Measurements from ENCODE around the gene AFAP1.

The AFAP1 gene

DNA sequence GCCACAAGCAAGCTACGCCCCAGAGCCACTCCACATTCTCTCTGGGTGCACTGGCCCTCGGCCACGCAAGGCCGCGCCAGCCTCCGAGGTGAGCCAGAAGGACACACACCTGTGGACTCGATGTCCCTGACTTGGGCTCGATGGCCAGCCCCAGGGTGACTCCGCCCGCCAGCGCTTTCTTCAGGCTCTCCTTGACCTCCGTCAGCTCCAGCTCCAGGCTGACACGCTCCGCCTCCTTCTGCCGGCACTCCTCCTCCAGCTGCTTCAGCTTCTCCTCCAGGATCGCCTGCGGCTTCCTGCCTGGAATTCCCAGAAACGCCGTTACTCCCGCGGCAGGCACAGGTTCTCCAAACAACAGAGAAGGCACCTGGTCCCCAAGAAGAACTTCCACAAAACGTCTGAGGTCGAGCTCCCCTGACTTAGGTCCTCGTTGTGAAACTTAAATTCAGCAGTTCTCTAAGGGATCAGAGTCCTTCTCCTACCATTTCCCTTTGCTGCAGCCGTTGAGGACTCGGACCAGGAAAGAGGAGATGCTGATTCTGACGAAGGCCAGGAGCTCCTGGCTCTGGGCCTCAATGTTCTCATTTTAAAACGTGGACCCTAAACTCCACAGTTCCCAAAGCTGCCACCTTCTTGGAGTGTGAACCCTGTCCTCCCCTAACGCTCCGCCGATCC lies 166.8 kb downstream of the AFAP1 start (continued):
- TF ChIP-seq ZNF133 (tag by site-specific recombination; IDR thresholded peaks at IDR 0.05) (no peak), ZNF16 (tag by site-specific recombination; IDR thresholded peaks at IDR 0.05; ENCODE audit: low read depth) (no peak), ZNF571 (tag by site-specific recombination; IDR thresholded peaks at IDR 0.05) (no peak)

DNA sequence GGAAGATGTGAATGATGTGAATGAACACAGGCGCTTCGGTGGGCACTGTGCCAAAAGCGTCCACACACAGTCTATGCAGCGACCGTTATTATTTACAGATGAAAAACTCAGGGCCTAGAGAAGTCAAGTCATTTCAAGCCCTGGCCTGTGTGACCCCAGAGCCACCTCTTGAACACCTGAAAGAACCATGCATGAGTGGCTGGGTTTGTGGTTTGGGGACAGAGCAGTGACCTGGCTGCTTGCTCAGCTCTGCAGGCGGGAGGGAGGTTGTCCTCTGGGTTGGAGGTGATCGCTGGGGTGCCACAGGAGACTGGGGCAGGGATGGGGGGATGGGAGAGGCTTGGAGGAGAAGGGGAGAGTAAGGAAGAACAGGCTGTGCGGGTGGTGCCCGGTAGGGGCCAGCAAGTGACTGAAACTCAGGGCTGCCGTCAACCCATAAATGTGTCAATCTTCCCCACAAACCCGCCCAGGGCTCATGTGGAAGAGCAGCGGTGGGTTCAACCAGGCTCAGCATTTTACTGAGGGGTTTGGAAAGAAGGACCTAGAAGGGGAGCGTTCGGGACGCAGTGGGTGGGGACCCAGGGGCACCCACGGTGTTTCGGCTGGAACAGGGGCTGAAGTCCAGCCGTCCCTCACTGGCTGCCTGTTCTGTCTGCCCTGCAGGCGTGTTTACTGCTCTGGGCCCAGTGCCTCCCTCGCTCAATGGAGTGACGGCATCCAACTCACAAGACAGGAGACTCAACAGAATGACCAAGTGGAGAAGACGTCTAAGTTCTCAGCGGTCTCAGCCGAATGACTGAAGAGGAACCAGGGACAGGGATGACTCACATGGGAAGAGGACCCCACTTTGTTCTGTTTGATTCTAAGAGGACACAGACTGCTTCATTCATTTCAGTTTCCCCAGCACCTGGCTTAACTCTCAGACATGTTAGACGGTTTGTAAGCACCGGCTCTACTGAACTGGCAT lies 167.8 kb downstream of the AFAP1 start:
- Histone ChIP-seq H3K4me3 (ENCODE audit: low read depth, low read length) (no peak overlapping the region), H3K36me3 (ENCODE audit: control insufficient read depth in 2 of 2, insufficient read depth in 1 of 2, low read length in 2 of 2) (peaks cover 0 to 31% of the 10 kb centered on the region in 2 experiments; a peak in 1 of 3 replicates), H3K9me3 (ENCODE audit: control insufficient read depth, insufficient read depth, low read depth, low read length) (no peaks in the 10 kb centered on the region), H3K27ac (ENCODE audit: extremely low read depth, low read depth, low read length) (no peak overlapping the region), H3K4me1 (ENCODE audit: control insufficient read depth, insufficient read depth, low read length) (no peaks in the 10 kb centered on the region)
- ChIA-PET POLR2A (no interaction called here), CTCF (interaction anchor here (1.1 to 1.5 kb wide), 2 partner anchors 10 to 14 kb away, joined by 3 to 7 read pairs; no protein-coding TSS in a partner anchor)
- TF ChIP-seq ZIC2 (tag by site-specific recombination; IDR thresholded peaks at IDR 0.05), result peak; percentile 36; the same call in 1 of the 2 replicates
- TF ChIP-seq ZNF223 (tag by site-specific recombination; IDR thresholded peaks at IDR 0.05), result no peak
- no peak for TF ChIP-seq SP7 (tag by site-specific recombination; IDR thresholded peaks at IDR 0.05)
- no peak for TF ChIP-seq SCRT1 (tag by site-specific recombination; IDR thresholded peaks at IDR 0.05; ENCODE audit: borderline replicate concordance)
- TF ChIP-seq ZNF202 (tag by site-specific recombination; IDR thresholded peaks at IDR 0.05; ENCODE audit: borderline replicate concordance), result no peak
- TF ChIP-seq ZNF169 (tag by site-specific recombination; IDR thresholded peaks at IDR 0.05), result no peak

DNA sequence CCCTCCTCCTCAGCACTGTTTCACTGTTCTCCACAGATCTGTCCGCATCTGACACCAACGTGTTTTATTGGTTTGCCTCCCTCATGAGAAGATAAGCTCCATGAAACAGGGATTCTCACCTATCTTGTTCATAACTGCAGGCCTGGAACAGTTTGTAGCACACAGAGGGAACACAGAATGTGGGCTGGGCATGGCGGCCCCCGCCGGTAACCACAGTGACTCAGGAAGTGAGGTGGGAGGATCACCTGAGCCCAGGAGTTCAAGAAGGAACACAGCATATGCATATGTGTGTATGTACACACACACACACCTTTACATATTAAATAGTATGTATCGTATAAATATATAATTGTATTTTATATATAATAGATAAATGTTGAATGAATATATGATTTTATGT lies 168.6 kb downstream of the AFAP1 start:
- H3K4me1 ChIP-seq (ENCODE audit: control insufficient read depth, insufficient read depth, low read length), result no peaks in the 10 kb centered on the region
- peaks cover 0 to 31% of the 10 kb centered on the region in 2 experiments; a peak in 1 of 3 replicates for H3K36me3 ChIP-seq (ENCODE audit: control insufficient read depth in 2 of 2, insufficient read depth in 1 of 2, low read length in 2 of 2)
- H3K4me3 ChIP-seq (ENCODE audit: low read depth, low read length), result no peak overlapping the region
- CTCF ChIA-PET, result interaction anchor here (0.7 to 3.9 kb wide), 8 partner anchors 9 to 460 kb away, joined by 3 to 39 read pairs (median 4); no protein-coding TSS in a partner anchor
- H3K27ac ChIP-seq (ENCODE audit: extremely low read depth, low read depth, low read length), result no peak overlapping the region
- POLR2A ChIA-PET, result no interaction called here
- H3K9me3 ChIP-seq (ENCODE audit: control insufficient read depth, insufficient read depth, low read depth, low read length), result no peaks in the 10 kb centered on the region
- no peak for TF ChIP-seq ZNF76 (tag by site-specific recombination; IDR thresholded peaks at IDR 0.05; ENCODE audit: borderline replicate concordance, low read depth)
- TF ChIP-seq PRDM1 (tag by site-specific recombination; IDR thresholded peaks at IDR 0.05), result no peak
- no peak for TF ChIP-seq GLIS1 (tag by site-specific recombination; IDR thresholded peaks at IDR 0.05)
- no peak for TF ChIP-seq ZNF785 (tag by site-specific recombination; IDR thresholded peaks at IDR 0.05)
- TF ChIP-seq ZNF133 (tag by site-specific recombination; IDR thresholded peaks at IDR 0.05), result no peak
- TF ChIP-seq, protein P1, sequence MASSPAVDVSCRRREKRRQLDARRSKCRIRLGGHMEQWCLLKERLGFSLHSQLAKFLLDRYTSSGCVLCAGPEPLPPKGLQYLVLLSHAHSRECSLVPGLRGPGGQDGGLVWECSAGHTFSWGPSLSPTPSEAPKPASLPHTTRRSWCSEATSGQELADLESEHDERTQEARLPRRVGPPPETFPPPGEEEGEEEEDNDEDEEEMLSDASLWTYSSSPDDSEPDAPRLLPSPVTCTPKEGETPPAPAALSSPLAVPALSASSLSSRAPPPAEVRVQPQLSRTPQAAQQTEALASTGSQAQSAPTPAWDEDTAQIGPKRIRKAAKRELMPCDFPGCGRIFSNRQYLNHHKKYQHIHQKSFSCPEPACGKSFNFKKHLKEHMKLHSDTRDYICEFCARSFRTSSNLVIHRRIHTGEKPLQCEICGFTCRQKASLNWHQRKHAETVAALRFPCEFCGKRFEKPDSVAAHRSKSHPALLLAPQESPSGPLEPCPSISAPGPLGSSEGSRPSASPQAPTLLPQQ (tag by site-specific recombination; IDR thresholded peaks at IDR 0.05), result no peak
- no peak for TF ChIP-seq ZNF791 (tag by site-specific recombination; IDR thresholded peaks at IDR 0.05)
- TF ChIP-seq, protein P2, sequence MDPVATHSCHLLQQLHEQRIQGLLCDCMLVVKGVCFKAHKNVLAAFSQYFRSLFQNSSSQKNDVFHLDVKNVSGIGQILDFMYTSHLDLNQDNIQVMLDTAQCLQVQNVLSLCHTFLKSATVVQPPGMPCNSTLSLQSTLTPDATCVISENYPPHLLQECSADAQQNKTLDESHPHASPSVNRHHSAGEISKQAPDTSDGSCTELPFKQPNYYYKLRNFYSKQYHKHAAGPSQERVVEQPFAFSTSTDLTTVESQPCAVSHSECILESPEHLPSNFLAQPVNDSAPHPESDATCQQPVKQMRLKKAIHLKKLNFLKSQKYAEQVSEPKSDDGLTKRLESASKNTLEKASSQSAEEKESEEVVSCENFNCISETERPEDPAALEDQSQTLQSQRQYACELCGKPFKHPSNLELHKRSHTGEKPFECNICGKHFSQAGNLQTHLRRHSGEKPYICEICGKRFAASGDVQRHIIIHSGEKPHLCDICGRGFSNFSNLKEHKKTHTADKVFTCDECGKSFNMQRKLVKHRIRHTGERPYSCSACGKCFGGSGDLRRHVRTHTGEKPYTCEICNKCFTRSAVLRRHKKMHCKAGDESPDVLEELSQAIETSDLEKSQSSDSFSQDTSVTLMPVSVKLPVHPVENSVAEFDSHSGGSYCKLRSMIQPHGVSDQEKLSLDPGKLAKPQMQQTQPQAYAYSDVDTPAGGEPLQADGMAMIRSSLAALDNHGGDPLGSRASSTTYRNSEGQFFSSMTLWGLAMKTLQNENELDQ (tag by site-specific recombination; IDR thresholded peaks at IDR 0.05; ENCODE audit: low read depth), result no peak
- no peak for TF ChIP-seq ZNF292 (tag by site-specific recombination; IDR thresholded peaks at IDR 0.05; ENCODE audit: borderline replicate concordance, low read depth)
- no peak for TF ChIP-seq ZEB2 (tag by site-specific recombination; IDR thresholded peaks at IDR 0.05)
- TF ChIP-seq ZNF341 (tag by site-specific recombination; IDR thresholded peaks at IDR 0.05; ENCODE audit: low read depth), result no peak
- TF ChIP-seq, protein P3, sequence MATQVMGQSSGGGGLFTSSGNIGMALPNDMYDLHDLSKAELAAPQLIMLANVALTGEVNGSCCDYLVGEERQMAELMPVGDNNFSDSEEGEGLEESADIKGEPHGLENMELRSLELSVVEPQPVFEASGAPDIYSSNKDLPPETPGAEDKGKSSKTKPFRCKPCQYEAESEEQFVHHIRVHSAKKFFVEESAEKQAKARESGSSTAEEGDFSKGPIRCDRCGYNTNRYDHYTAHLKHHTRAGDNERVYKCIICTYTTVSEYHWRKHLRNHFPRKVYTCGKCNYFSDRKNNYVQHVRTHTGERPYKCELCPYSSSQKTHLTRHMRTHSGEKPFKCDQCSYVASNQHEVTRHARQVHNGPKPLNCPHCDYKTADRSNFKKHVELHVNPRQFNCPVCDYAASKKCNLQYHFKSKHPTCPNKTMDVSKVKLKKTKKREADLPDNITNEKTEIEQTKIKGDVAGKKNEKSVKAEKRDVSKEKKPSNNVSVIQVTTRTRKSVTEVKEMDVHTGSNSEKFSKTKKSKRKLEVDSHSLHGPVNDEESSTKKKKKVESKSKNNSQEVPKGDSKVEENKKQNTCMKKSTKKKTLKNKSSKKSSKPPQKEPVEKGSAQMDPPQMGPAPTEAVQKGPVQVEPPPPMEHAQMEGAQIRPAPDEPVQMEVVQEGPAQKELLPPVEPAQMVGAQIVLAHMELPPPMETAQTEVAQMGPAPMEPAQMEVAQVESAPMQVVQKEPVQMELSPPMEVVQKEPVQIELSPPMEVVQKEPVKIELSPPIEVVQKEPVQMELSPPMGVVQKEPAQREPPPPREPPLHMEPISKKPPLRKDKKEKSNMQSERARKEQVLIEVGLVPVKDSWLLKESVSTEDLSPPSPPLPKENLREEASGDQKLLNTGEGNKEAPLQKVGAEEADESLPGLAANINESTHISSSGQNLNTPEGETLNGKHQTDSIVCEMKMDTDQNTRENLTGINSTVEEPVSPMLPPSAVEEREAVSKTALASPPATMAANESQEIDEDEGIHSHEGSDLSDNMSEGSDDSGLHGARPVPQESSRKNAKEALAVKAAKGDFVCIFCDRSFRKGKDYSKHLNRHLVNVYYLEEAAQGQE (tag by site-specific recombination; IDR thresholded peaks at IDR 0.05), result no peak
- TF ChIP-seq ZNF146 (tag by site-specific recombination; IDR thresholded peaks at IDR 0.05), result no peak
- TF ChIP-seq ZNF266 (tag by site-specific recombination; IDR thresholded peaks at IDR 0.05; ENCODE audit: low read depth), result no peak
- no peak for TF ChIP-seq ZSCAN23 (tag by site-specific recombination; IDR thresholded peaks at IDR 0.05)
- no peak for TF ChIP-seq MEIS1 (CRISPR knock-in tag; IDR thresholded peaks at IDR 0.05; ENCODE audit: borderline replicate concordance)
